Measurements from ENCODE around the gene GSTM2. TPM values are rescaled to one million over a fixed set of nuclear protein-coding genes. Genes with fewer than 3 reads are reported as not detected.
A peak's percentile ranks its signal among the peaks of the same experiment; 100 is the strongest.

Gene GSTM2
- total and polyA plus RNA-seq, 2 of the 4 experiments (the other 2 are of a cell fraction), result 10.2 to 85.5 TPM

DNA sequence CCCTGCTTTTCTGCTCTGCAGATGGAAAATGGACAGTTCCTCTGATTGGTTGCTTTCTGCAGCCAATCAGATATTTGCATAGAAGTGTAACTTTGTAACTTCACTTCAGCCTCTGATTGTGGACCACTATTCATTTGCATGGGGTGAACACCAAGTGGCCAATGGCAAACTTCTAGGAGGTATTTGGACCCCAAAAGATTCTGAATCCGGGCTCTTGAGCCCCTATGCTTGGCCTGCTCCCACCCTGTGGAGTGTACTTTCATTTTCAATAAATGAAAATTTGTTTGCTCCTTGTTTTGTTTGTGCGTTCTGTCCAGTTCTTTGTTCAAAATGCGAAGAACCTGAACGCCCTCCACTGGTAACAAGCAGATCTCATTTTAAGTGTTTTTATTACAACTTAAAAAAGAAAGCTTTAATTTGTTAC lies 18.4 kb upstream of the GSTM2 start:
- H3K4me3 ChIP-seq (ENCODE audit: insufficient read depth, low read depth, low read length), result peak overlapping the region; percentile 36; the same call in 1 of the 2 replicates
- 50% methylated on average over 1 of the region's 4 CpGs; no CpG with 5 or more reads in 1 of the 2 experiments for WGBS, 2 experiments (ENCODE audit: extremely low coverage in 2 of 2, insufficient read length in 1 of 2)
- H4K5ac ChIP-seq (ENCODE audit: low read depth, low read length), result peak overlapping the region; percentile 59; the same call in 1 of the 2 replicates
- ATAC-seq (ENCODE audit: low read depth), result peak; percentile 58
- H2AK9ac ChIP-seq (replicated peaks; ENCODE audit: low read depth, low read length, poor library complexity), result no peak overlapping the region
- H3K18ac ChIP-seq (ENCODE audit: low read depth, low read length), result peak overlapping the region; percentile 47; the same call in 1 of the 2 replicates
- no peak overlapping the region for H2AK5ac ChIP-seq (ENCODE audit: low read depth, low read length)
- no peak overlapping the region for H3K23ac ChIP-seq (ENCODE audit: low read depth, low read length)
- no peaks in the 10 kb centered on the region; the same call in 1 of the 2 replicates for H3K9me3 ChIP-seq (ENCODE audit: control insufficient read depth, insufficient read depth, low read length)
- H3K27me3 ChIP-seq (ENCODE audit: control insufficient read depth, insufficient read depth, low read length), result 0 out of 2 replicates have a peak, but pooled peaks cover 3% of the 10 kb centered on the region
- BruUV-seq (replicated peaks), result no TSS peak
- no peaks in the 10 kb centered on the region for H3K79me1 ChIP-seq (ENCODE audit: low read depth in 1 of 2, low read length in 2 of 2)
- H4K20me1 ChIP-seq (ENCODE audit: insufficient read depth, low read length), result no peaks in the 10 kb centered on the region
- peaks cover 5% of the 10 kb centered on the region for H3K4me1 ChIP-seq (ENCODE audit: control insufficient read depth, insufficient read depth, low read length)
- in situ Hi-C loops (cut with MboI; ENCODE audit: low sequenced_read_pairs) (loop anchor here (10.0 kb wide), 1 partner anchor 265 kb away; the partner anchor contains the start of gene CSF1), dilution Hi-C loops (cut with HindIII; ENCODE audit: low sequenced_read_pairs, unreplicated experiment) (no loop called here), intact Hi-C loops (cut with micrococcal nuclease) (no loop called here)
- no peak overlapping the region for H4K91ac ChIP-seq (ENCODE audit: insufficient read depth, low read depth, low read length)
- peak overlapping the region; percentile 89 for H3K4me2 ChIP-seq (ENCODE audit: low read depth, low read length)
- no peak overlapping the region for H2BK15ac ChIP-seq (ENCODE audit: low read depth, low read length)
- no peak overlapping the region for H2BK20ac ChIP-seq (ENCODE audit: low read depth, low read length)
- no peak overlapping the region for H3K27ac ChIP-seq (ENCODE audit: insufficient read depth, low read length)
- no peak overlapping the region; the same call in 1 of the 2 replicates for H2BK120ac ChIP-seq (ENCODE audit: low read depth, low read length)
- no peak overlapping the region for H3K14ac ChIP-seq (replicated peaks; ENCODE audit: low read depth, low read length)
- H3K36me3 ChIP-seq (ENCODE audit: control insufficient read depth, insufficient read depth, low read length), result no peaks in the 10 kb centered on the region
- H3K4ac ChIP-seq (ENCODE audit: low read depth, low read length), result no peak overlapping the region; the same call in 1 of the 2 replicates
- H4K8ac ChIP-seq (ENCODE audit: low read depth in 2 of 2, low read length in 2 of 2), result peak overlapping the region in 1 of 2 experiments; percentile 20; a peak in 1 of 4 replicates
- TF ChIP-seq, protein P1, sequence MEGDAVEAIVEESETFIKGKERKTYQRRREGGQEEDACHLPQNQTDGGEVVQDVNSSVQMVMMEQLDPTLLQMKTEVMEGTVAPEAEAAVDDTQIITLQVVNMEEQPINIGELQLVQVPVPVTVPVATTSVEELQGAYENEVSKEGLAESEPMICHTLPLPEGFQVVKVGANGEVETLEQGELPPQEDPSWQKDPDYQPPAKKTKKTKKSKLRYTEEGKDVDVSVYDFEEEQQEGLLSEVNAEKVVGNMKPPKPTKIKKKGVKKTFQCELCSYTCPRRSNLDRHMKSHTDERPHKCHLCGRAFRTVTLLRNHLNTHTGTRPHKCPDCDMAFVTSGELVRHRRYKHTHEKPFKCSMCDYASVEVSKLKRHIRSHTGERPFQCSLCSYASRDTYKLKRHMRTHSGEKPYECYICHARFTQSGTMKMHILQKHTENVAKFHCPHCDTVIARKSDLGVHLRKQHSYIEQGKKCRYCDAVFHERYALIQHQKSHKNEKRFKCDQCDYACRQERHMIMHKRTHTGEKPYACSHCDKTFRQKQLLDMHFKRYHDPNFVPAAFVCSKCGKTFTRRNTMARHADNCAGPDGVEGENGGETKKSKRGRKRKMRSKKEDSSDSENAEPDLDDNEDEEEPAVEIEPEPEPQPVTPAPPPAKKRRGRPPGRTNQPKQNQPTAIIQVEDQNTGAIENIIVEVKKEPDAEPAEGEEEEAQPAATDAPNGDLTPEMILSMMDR (conservative IDR thresholded peaks at IDR 0.05; ENCODE audit: low read depth, low read length), result peak; percentile 33
- TF ChIP-seq RAD21 (IDR thresholded peaks at IDR 0.05; ENCODE audit: low read length), result no peak
- no peak overlapping the region for H3K56ac ChIP-seq (ENCODE audit: extremely low read depth, insufficient read depth, low read length)
- peaks cover 4% of the 10 kb centered on the region for H3K9me1 ChIP-seq (ENCODE audit: insufficient read depth, low read length)
- H3K9ac ChIP-seq (ENCODE audit: low read depth, low read length), result no peak overlapping the region
- no peak overlapping the region for H2BK5ac ChIP-seq (ENCODE audit: low read depth, low read length, poor library complexity, severe bottlenecking)
- ChIA-PET POLR2A (ENCODE audit: unreplicated experiment) (no interaction called here), CTCF (interaction anchor here (1.2 kb wide), 2 partner anchors 9 to 100 kb away, joined by 3 to 5 read pairs; no protein-coding TSS in a partner anchor)
- peak; percentile 43 for DNase-seq
- H2AFZ ChIP-seq (replicated peaks; ENCODE audit: low read length, poor library complexity), result peak overlapping the region; percentile 61
